ENCODE data around the gene CETP.

- TF ChIP-seq L3MBTL2 (conservative IDR thresholded peaks at IDR 0.05) = no peak
- no peak for TF ChIP-seq SP1 (IDR thresholded peaks at IDR 0.05)
- TF ChIP-seq TARDBP (IDR thresholded peaks at IDR 0.05) = no peak
- no peak for TF ChIP-seq ELF4 (IDR thresholded peaks at IDR 0.05)
These were observed 52.2 kb downstream of the CETP start for GRCh38 chr16:57013902-57014301.

Measured in HEK293T (cell line).